Activated CD8-positive, alpha-beta memory T cell treated with anti-CD3 and anti-CD28 coated beads, Interleukin-2, amount 50 U/mL, for 24 hours (primary cell): Measurements from ENCODE around the gene MGAT4A.

Experiments
- DNase-seq: peaks from one replicate; pipeline ENCODE4 v3.0.0-alpha.2; 2020; ENCODE audit errors: extremely low read depth

MGAT4A gene

GRCh38 chr2:98731041-98731893 is at the start of gene MGAT4A:
Gene MGAT4A (minus strand): TSS chr2:98731132. CDS start chr2:98726332, 4,800 bp downstream.
- no peak for DNase-seq

- no peak for DNase-seq
Measured at GRCh38 chr2:98778741-98779483, 48.0 kb upstream of the MGAT4A start.

GRCh38 chr2:98778151-98778550 is 47.2 kb upstream of the MGAT4A start:
- no peak for DNase-seq

GRCh38 chr2:98777710-98778109 is 46.8 kb upstream of the MGAT4A start:
- no peak for DNase-seq

- no peak for DNase-seq
Measured at GRCh38 chr2:98777076-98777475, 46.1 kb upstream of the MGAT4A start.

- DNase-seq: no peak
Measured at GRCh38 chr2:98776136-98776535, 45.2 kb upstream of the MGAT4A start.

GRCh38 chr2:98775146-98775986 is 44.4 kb upstream of the MGAT4A start:
- no peak for DNase-seq

GRCh38 chr2:98773907-98774306 is 43.0 kb upstream of the MGAT4A start:
- DNase-seq: no peak

- DNase-seq: no peak
Measured at GRCh38 chr2:98773169-98773568, 42.2 kb upstream of the MGAT4A start.

GRCh38 chr2:98772536-98772935 is 41.6 kb upstream of the MGAT4A start:
- DNase-seq: no peak

GRCh38 chr2:98771721-98772524 is 41.0 kb upstream of the MGAT4A start:
- DNase-seq: peak; percentile 30

GRCh38 chr2:98771264-98771663 is 40.3 kb upstream of the MGAT4A start:
- no peak for DNase-seq

- no peak for DNase-seq
Measured at GRCh38 chr2:98769784-98770183, 38.9 kb upstream of the MGAT4A start.

- DNase-seq: no peak
Measured at GRCh38 chr2:98769114-98769476, 38.2 kb upstream of the MGAT4A start.

GRCh38 chr2:98768384-98769113 is 37.6 kb upstream of the MGAT4A start:
- DNase-seq: no peak

GRCh38 chr2:98764499-98764898 is 33.6 kb upstream of the MGAT4A start:
- DNase-seq: no peak

GRCh38 chr2:98763209-98763951 is 32.4 kb upstream of the MGAT4A start:
- no peak for DNase-seq

- no peak for DNase-seq
Measured at GRCh38 chr2:98761909-98762308, 31.0 kb upstream of the MGAT4A start.

- peak; percentile 34 for DNase-seq
Measured at GRCh38 chr2:98761267-98761781, 30.4 kb upstream of the MGAT4A start.
